Fibroblast of skin of left biceps (primary cell): ENCODE measurements around the gene ROR1.
"Not testable (repeated sequence)": the region's sequence is repeated elsewhere in the genome, so short reads cannot be mapped to it uniquely, and the experiment has no call there.

Source experiments
- DNase-seq, 2 experiments: peaks; one replicate each; pipeline ENCODE4 v3.0.0-alpha.2; 2013; ENCODE audit warnings: low read depth in 2 of 2

The ROR1 gene

DNA sequence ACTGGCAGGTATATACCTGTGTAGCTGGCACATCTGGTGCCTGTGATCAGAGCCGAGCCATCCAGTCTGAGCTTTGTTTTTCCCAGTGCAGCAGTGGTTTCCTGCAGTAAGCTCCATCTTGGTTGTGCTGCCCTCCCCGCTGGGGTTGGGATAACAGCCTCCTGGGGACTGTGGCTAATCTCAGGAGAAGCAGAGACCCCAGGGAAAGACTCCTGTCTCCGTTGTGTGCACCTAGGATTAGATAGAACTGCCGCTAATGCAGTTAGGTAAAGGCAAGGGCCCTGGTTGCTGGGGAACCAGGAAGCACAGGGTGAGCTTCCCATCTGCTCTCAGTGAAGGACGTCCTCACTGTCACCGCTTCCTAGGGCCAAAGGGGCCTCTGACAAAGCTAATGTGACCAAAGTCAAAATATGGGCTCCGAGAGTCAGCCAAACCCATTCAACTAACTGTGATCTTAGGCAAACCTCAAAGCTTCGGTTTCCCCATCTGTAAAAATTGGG, 20.0 kb downstream of the ROR1 start:
- DNase-seq: no peak

DNA sequence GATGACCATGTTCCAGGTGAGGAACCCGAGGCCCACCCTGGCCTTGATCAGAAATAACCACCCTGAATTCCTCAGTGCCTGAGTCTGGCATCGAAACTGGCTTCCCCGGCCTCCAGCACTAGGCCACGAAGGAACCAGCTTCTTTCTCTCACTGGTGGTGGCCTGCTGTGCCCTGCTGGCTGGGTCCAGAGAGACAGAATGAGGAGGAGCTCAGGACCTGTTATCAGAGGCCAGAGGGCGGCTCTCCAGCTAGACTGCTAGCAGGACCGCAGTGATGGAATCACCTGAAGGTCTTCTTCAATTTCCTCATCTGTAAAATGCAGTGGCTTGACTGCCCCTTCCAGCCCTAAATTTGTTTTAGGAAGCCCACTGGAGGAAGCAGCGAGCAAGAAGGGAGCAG, 20.5 kb downstream of the ROR1 start:
- DNase-seq: no peak

DNA sequence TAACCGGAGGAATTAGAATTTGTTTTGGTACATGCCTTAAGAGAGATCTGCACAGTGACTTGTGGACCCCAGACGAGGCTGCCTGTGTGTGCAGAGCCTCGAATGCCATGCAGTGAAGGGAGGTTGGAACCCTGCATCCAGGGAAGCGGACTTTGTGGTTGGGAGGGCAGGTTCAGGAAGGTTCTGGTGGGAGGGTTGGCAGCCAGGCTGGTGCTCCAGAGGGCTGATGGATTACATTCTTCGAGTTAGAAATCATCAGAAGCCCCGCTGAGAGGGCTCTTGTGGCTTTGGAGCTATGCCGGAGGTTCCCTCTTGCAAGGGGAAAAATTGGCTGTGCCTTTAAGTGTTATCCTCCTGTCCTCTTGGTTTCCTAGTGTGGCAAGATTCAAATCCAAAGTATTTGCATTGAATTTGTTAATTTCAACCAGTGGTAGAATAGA, 21.1 kb downstream of the ROR1 start:
- DNase-seq: peak in 1 of 2 experiments; percentile 44

DNA sequence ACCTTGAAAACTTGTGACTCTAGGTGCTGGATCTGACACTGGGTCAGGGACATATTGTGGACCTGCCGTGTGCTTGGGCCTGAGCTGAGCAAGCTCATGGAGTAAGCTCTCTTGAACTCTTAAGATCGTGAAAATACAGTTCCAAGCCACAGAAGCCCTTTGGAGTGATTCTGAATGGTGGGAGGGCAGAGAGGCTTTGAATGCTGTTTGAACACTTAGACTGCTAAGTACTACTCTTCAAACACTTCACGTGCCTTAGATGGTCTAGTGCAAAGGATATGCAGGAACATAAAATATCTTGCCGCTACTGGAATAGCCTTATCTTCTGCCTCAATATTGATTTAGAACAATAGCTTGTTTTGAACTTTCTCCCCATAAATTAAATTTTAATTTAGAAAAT, 21.6 kb downstream of the ROR1 start:
- no peak for DNase-seq

DNA sequence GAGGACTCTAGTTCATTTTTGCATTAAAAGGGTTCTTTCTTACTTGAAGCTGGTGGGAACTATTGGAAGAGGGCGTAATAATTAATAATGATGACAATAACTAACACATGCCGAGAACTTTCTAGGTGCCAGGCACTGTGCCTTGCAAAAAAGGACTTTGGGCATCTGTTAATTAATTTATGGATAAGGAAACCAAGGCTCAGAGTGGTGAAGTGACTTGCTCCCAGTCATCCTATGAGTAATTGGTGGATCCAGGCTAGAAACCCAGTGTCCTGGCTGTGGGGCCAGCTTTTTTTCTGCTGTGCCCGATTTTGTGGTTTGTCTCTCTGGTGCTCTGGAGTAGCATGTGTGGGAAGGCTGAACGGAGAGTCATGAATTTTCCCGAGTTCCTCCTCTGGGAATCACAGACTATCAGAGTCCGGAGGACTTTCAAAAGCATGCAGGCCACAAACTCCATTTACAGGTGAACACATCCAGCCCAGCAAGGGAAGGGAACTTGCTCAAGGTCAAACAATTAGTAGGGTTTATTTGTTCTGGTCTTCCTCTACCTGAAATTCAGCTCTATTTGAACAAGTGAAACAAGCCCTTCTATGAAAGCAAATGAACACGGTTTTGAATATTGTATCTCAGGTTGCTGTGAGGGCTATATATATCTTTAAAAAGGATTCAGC, 23.4 kb downstream of the ROR1 start:
- no peak for DNase-seq

DNA sequence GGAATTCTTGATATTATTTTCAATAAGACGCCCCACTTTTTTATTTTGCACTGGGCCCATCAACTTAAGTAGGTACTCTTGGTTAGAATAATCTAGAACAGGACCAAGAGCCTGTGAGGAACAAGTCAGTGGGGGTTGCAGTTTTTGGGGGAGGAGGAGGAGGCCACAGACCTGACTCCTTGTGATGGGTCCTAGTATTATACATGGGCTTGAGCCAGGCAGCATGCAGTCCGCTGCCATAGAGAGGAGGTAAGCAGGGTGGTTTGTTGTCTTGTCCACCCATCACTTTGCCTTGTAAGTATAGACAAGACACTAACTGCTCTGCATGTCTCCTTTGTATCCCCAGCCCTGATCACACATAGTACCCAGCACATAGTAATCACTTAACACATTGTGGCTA, 24.5 kb downstream of the ROR1 start:
- no peak for DNase-seq

DNA sequence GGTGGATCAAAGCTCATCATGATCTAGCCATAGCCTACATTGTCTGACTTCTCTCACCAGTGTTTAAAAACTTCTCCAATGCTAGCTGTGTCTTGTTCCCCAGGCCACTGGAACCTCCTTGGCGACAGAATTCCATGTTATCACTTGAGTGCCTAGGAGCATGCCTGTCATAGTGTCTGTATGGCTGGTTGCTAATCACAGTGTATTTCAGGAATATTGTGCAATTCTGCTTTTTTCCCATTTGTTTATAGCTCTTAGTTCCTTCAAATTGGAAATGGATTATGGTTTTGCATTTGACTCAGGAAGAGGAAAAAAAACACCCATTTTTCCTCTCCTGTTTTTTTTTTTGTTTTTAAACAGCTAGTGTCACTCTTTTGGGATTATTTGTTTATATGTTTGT, 25.5 kb downstream of the ROR1 start:
- DNase-seq: no peak

DNA sequence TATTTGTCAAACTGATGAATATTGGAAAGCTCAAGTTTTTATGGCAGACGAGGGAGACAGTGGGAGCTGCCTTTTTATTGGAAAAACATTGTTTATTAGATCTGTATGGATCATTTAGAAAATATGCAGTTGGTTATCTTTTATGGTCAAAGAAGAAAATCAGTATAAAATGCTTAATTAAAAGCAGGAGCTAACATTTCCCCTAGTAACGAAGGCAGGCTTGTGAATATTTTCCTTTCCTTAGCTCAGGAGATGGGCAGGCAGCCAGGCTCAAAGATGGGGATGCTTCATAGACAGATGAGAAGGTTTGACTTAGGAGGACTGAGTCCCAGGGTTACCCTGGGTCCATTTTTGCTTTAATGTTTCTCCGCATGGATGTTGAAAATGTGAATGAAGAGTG, 26.0 kb downstream of the ROR1 start:
- peak; percentile 88 for DNase-seq

DNA sequence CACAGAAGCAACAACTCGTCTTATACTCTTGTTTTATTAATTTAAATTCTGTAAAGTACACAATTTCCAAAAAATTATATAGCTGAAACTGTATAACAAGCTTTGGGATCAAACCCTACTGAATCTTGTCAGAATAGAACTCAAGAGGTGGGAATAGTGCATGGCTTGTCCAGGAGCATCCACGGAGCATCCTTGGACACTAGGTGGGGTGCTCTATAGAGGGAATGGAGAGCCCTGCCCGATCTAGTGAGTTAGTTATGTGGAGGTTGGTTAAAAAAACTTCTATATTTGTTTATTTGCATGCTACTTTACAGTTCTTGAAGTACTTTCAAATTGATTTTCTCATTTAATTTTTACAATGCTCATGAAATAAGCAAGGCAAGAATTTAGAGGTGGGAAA, 28.3 kb downstream of the ROR1 start:
- DNase-seq: no peak

DNA sequence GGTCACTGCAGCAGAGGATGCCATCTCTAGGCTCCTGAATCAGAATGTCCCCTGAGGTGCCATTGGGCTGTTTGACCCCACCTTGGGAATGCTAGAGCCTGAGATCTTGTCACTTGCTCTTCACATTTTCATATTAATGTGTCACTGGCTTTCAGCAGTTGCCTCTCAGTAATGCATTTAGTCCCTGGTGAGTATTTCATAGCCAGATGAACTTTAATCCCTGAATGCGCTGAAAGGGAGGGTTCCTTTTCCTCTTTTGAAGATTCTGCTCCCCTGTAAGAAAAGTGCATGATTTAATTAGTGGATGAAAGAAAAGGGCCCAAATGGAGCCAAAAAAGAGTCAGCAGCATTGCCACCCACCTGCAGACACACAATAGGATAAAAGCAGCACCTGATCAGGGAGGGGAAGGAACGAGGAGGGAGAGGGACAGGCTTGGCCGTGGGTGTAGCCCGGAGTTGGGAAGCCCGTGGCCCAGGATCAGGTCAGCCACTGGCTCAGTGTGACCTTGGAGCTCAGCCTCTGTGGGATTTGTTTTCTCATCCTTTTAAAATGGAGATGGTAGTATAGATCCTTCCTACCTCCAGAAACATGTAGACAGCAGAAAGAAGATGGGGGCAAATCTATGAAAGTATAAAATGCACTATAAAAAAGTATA, 31.1 kb downstream of the ROR1 start:
- DNase-seq: no peak

DNA sequence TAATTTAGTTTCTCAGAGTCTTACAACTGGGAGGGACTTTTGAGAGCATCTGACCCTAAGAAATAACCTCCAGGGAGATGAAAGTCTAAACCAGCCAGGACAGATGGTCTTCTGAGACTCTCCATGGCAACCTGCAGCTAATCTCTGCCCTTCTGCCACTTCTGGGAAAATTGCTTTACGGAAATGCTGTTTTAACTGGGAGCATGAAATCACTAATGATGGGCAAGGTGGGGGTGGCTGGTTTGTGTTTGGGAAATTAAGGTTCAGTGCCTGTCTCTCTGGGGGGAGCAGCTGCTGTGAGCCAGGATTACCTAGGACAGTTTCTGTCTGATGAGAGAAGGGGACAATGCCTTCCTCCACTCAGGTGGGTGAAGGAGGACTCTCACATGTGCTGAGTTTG, 33.2 kb downstream of the ROR1 start:
- DNase-seq: no peak

DNA sequence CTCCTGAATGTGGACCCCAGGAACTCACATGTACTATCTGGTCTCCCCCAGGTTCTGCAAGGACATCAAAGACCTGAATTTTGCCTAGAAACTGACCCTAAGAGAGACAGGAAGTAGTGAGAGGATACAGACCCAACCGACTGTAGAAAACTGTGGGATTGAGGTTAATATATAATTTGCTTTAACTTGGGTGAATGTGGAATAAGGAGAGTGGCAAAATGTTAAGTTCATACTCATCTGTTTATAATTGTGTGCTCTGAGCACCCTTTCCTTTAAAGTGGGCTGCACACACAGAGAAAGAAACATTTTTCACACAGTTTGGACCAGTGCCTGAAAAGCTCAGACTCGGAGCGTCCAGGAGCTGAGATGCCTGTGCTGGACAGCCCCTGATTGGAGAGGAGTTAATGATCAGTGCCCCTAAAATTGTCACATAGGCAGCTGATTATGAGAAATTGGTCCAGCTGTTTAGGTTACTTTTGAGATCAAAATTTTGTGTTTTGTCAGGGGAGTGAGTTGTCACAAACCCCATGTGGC, 37.2 kb downstream of the ROR1 start:
- no peak for DNase-seq

DNA sequence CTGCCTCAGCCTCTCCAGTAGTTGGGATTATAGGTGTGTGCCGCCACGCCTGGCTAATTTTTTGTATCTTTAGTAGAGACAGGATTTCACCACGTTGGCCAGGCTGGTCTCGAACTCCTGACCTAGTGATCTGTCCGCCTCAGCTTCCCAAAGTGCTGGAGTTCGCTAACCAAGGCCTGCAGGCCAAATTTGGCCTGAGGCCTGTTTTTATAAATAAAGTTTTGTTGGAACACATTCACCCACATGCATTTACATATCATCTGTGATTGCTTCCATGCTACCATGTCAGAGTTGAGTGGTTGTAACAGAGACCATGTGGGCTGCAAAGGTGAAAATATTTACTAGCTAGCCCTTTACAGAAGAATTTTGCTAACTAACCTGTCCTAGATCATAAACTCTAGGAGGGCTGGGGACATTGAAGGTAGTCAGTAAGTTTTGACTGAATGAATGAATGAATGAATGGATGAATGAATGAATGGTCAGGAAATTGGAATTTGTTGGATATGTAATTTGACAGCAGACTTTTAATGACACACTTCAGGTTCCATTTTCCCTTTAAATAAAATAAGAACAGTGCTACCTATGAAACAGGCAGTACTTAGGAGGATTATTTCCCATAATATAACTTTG, 38.4 kb downstream of the ROR1 start:
- DNase-seq: no peak

DNA sequence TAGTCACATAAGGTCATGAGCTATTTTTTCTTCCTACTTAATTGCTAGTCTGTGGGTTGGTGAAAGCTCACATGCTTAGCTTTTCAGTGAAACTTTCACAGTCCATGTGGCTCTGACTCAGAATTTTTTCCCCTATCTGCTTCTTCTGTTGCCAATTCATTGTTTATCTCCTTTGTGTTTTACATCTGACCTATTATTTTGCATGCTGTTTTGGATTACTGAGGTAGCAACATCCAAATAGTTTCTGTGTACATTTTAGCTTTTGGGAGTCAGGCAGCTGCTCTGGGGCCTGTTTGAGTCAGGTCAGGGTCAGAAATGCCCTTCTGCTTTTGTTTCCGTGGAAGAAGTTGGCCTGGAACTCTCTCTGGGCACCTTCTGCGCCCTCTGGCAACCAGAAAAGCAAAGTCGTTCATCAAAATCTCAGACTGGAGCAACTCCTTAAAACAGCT, 40.0 kb downstream of the ROR1 start:
- DNase-seq: no peak

DNA sequence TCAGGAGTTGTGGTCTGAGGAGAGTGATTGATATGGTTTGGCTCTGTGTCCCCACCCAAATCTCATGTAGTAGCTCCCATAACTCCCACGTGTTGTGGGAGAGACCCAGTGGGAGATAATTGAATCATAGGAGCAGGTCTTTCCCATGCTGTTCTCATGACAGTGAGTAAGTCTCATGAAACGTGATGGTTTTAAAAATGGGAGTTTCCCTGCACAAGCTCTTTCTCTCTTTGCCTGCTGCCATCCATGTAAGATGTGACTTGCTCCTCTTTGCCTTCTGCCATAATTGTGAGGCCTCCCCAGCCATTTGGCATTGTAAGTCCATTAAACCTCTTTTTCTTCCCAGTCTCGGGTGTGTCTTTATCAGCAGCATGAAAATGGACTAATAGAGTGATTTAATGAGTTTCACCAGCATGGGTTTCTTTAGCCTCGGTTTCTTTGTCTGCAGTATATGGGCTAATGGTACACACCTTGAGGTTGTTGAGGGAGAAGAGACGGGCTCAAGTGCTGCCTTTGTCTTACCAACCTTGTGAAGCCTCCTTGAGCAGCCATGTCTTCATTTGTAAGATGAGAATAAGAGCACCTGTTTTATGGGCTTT, 42.5 kb downstream of the ROR1 start:
- DNase-seq: not testable (repeated sequence)

DNA sequence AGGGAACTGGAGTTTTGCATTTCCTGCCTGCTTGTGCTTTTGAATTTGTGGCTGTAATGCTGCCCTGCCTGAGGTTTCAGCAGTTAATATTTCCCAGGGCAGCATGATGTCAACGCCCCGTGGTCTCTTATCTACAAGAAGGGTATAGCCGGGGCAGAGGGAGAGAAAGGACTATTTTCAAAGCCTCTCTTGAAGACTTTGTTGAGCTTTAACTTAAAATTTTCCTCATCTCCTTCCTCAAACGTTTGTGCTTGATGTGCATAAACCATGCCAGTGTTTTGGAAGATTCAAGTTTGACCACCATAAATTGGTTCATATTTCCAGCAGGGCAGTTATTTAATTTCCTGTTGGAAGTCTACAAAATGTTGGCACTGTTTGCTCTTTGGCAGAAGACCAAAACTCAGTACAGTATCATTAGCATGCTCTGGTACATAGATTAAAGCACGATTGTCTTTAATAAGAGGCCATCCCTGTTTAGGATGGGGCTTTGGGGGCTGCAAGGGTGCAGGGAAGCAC, 43.4 kb downstream of the ROR1 start:
- no peak for DNase-seq

DNA sequence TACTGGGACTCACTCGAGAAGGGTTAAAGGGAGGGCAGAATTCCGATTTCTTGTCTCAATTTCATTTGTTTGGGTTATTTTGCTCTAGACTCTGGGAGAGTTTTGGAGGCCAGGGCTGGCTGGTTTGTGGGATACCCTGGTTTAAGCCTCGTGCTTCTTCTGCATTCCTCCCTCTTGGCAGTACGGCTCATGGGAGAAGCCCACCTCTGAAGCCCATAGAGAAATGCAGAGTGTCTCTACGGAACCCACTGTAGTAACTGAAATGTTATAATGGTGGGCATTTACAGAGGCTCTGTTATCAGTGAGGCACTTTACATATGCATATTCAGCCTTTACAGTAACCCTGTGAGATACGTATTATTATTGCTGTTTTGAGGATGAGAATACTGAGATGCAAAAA, 43.9 kb downstream of the ROR1 start:
- DNase-seq: no peak

DNA sequence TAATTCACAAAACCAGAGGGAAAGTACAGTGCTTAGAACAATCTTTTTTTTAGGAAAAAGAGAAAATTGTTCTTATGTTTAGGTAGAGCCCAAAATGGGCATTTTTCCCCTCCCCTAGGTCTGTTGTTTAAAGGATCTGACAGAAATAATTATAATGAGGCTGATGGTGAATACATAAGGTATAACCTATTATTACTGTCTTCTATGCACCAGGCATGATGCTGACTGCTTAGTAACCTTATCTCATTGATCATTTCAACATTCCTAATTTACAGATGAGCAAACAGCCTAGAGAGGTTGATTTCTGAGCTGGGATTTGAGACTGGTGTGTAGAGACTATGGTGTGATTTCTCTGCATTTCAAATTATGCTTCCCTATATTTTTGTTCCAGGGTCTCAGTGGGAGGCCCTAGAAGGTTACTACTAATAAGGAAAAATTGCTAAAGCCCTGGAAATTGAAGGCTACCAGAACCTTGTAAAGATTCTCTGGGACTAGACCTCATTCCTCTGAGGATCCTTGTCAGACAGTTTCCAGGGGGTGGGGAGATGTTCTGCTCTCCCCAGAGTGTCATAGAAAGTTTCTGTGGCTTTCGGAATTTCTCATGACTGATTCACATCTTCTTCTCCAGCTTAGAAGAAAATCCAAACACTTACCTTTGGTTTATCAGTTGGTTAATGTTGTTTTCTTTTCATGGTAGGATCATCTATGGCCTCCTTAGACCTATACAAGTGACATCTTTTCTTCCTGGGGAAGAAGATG, 44.9 kb downstream of the ROR1 start:
- DNase-seq: no peak

DNA sequence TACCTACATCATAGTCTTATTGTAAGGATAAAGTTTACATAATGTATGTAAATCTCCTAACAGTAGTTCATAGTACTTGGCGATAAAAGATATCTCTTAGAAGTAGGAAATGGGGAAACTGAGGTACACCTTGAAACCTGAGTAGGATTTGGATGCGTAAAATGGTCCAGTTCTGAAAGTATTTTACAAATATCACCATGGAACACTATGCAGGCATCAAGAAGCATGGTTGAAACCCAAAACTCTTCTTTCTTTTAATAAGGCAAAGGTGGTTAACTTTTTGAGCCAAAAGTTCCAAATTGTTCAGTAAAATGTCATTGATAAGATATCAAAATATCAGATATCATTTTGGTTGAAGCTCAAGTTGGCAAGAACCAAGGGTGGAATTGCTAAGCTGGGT, 46.0 kb downstream of the ROR1 start:
- no peak for DNase-seq

DNA sequence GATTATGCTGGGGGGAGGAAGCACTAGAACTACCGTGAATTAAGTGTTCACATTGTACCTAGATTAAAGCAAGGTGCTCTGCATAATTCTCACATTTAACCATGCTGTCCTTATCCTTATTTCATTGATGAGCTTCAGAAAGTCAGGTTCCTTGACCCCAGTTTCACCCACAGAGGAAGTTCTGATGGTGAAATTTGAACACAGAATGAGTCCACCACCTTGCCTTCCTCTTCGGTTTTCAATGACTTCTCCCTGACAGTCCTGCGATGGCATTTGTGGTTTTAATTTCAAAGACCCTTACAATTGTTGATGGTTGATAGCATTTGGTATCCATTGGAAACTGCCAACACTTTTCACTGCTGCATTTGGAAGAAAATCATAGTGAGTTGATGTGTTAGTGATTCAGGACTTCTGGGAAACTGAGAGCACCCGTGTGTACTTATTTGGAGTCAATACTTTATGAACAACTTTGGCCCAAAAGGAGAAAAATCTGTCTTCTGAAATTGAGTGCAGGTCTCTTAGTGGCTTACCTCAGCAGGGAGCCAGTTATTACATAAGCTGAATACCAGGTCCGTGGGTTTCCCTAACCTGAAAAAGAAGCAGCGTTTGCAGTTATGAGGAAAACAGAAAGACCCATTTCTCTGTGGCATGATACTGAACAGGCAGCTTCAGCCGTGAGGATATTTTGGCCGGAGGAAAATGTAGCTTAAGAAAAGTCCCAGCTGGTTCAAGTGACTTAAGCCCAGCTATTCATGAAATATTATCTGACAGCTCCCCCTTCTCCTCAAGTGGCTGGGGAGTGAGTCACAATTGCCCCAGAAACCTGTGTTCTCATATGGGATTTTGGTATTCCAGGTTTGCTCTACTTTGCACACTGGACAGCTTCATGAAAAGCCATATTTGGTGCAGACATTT, 47.5 kb downstream of the ROR1 start:
- DNase-seq: no peak
